ENCODE measurements around the gene CRISPLD2. TPM values are rescaled to one million over a fixed set of nuclear protein-coding genes. Genes with fewer than 3 reads are reported as not detected.
A peak's percentile ranks its signal among the peaks of the same experiment; 100 is the strongest.

The CRISPLD2 gene
- total and polyA plus RNA-seq, 9 of the 15 experiments (the other 6 are each of a cell fraction or from before 2014, with no cell fraction given), result 0.03 to 0.24 (median 0.04) TPM; not detected in 4

- TF ChIP-seq ZNF318 (IDR thresholded peaks at IDR 0.05; ENCODE audit: borderline replicate concordance in 1 of 2, low read depth in 1 of 2) (peak in 1 of 2 experiments; percentile 63; a peak in 1 of 4 replicates), ETV5 (CRISPR knock-in tag; IDR thresholded peaks at IDR 0.05; ENCODE audit: low read depth) (peak; percentile 85; the same call in 1 of the 2 replicates), ZNF280B (CRISPR knock-in tag; IDR thresholded peaks at IDR 0.05) (no peak), ATF7 (IDR thresholded peaks at IDR 0.05) (peak; percentile 94), GTF2F1 (IDR thresholded peaks at IDR 0.05; ENCODE audit: low read depth, low read length) (no peak), ELF1 (tag; IDR thresholded peaks at IDR 0.05) (0 out of 2 replicates have a peak, but pooled peaks have one; percentile 41), TARDBP (IDR thresholded peaks at IDR 0.05) (0 out of 2 replicates have a peak, but pooled peaks have one; percentile 83), KAT8 (IDR thresholded peaks at IDR 0.05; ENCODE audit: low read depth) (no peak), MEF2D (tag; conservative IDR thresholded peaks at IDR 0.05; ENCODE audit: low read depth) (peak; percentile 88), ARID2 (IDR thresholded peaks at IDR 0.05) (no peak), ZNF121 (CRISPR knock-in tag; conservative IDR thresholded peaks at IDR 0.05) (no peak), ZNF395 (CRISPR knock-in tag; IDR thresholded peaks at IDR 0.05) (peak; percentile 93), CHCHD3 (CRISPR knock-in tag; IDR thresholded peaks at IDR 0.05) (no peak), SMAD3 (CRISPR knock-in tag; conservative IDR thresholded peaks at IDR 0.05) (no peak), CHD4 (IDR thresholded peaks at IDR 0.05; ENCODE audit: insufficient read depth, insufficient replicate concordance, low read depth, low read length, poor library complexity, severe bottlenecking) (peak; percentile 91)
Observed at GRCh38 chr16:84879569-84880487, 60.0 kb downstream of the CRISPLD2 start (continued).
